HL-60 (cell line): ENCODE measurements around the gene ATOX1.

Experiments
- DNase-seq, 2 experiments: peaks; one replicate each; pipeline ENCODE4 v3.0.0-alpha.2; 2010 to 2020; ENCODE audit warnings: low read depth in 1 of 2, low spot score in 1 of 2
- H3K27ac ChIP-seq: fragments of 250-450 bp; sonication (Bioruptor Pico); replicated peaks from 2 replicates; pipeline ENCODE4 v1.5.1; 2020; ENCODE audit warnings: mild to moderate bottlenecking, moderate library complexity
- H3K27me3 ChIP-seq: fragments of 250-450 bp; sonication (Bioruptor Pico); 2 replicates; pipeline ENCODE4 v1.5.1; 2021; ENCODE audit warnings: mild to moderate bottlenecking, moderate library complexity; ENCODE audit not compliant: insufficient read depth, poor library complexity, severe bottlenecking
- H3K4me3 ChIP-seq: replicated peaks from 2 replicates; pipeline ENCODE4 v1.5.1; 2011; ENCODE audit warnings: mild to moderate bottlenecking, control low read depth, low read length; ENCODE audit not compliant: insufficient read depth
- GABPA ChIP-seq: IDR thresholded peaks from 2 replicates; pipeline ENCODE4 v1.6.1; 2012; ENCODE audit warnings: low read depth
- POLR2AphosphoS5 ChIP-seq: IDR thresholded peaks from 2 replicates; pipeline ENCODE4 v1.6.1; 2012; ENCODE audit warnings: low read depth
- SPI1 ChIP-seq: IDR thresholded peaks from 2 replicates; pipeline ENCODE4 v1.6.1; 2012; ENCODE audit warnings: low read depth, mild to moderate bottlenecking, borderline replicate concordance
- TF ChIP-seq, protein P1 (sequence below): IDR thresholded peaks from 2 replicates; pipeline ENCODE4 v1.6.1; 2012; ENCODE audit warnings: low read depth; ENCODE audit not compliant: insufficient replicate concordance
- TF ChIP-seq, protein P2 (sequence below): IDR thresholded peaks from one replicate; pipeline ENCODE4 v1.5.1; 2011; ENCODE audit warnings: low read length, control low read depth, inconsistent platforms; ENCODE audit not compliant: insufficient read depth

Gene ATOX1

DNA sequence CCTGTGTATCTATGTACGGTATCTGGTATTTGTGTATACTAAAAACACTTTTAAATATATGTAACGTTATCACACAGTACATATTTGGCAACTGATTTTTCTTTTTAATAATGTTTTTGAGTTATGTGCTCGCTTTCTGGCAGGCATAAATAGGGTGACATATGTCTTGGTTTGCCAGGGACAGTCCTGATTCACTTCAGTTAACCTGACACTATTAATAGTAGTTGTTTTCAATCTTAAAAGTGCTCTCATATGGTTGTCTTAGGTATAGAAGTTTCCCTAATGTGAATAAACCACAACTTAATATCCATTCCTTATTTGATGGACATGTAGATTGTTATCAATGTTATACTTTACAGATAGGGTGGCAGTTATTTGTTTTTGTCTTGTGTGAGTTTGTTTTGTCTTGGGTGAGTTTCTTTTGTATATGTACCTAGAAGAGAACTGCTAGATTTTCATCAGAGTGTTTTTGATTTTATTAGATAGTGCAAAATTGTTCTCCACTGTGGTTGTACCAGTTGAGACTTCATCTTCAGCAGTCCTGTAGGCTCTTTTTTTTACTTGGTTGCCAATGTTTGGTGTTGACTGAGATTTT is 21.2 kb upstream of the ATOX1 start:
- TF ChIP-seq, protein P1, sequence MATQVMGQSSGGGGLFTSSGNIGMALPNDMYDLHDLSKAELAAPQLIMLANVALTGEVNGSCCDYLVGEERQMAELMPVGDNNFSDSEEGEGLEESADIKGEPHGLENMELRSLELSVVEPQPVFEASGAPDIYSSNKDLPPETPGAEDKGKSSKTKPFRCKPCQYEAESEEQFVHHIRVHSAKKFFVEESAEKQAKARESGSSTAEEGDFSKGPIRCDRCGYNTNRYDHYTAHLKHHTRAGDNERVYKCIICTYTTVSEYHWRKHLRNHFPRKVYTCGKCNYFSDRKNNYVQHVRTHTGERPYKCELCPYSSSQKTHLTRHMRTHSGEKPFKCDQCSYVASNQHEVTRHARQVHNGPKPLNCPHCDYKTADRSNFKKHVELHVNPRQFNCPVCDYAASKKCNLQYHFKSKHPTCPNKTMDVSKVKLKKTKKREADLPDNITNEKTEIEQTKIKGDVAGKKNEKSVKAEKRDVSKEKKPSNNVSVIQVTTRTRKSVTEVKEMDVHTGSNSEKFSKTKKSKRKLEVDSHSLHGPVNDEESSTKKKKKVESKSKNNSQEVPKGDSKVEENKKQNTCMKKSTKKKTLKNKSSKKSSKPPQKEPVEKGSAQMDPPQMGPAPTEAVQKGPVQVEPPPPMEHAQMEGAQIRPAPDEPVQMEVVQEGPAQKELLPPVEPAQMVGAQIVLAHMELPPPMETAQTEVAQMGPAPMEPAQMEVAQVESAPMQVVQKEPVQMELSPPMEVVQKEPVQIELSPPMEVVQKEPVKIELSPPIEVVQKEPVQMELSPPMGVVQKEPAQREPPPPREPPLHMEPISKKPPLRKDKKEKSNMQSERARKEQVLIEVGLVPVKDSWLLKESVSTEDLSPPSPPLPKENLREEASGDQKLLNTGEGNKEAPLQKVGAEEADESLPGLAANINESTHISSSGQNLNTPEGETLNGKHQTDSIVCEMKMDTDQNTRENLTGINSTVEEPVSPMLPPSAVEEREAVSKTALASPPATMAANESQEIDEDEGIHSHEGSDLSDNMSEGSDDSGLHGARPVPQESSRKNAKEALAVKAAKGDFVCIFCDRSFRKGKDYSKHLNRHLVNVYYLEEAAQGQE, result no peak
- no peak for TF ChIP-seq POLR2AphosphoS5
- TF ChIP-seq, protein P2, sequence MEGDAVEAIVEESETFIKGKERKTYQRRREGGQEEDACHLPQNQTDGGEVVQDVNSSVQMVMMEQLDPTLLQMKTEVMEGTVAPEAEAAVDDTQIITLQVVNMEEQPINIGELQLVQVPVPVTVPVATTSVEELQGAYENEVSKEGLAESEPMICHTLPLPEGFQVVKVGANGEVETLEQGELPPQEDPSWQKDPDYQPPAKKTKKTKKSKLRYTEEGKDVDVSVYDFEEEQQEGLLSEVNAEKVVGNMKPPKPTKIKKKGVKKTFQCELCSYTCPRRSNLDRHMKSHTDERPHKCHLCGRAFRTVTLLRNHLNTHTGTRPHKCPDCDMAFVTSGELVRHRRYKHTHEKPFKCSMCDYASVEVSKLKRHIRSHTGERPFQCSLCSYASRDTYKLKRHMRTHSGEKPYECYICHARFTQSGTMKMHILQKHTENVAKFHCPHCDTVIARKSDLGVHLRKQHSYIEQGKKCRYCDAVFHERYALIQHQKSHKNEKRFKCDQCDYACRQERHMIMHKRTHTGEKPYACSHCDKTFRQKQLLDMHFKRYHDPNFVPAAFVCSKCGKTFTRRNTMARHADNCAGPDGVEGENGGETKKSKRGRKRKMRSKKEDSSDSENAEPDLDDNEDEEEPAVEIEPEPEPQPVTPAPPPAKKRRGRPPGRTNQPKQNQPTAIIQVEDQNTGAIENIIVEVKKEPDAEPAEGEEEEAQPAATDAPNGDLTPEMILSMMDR, result no peak
- TF ChIP-seq GABPA, result no peak
- no peak for TF ChIP-seq SPI1
- DNase-seq, result no peak
- H3K4me3 ChIP-seq, result no peak overlapping the region
- H3K27me3 ChIP-seq, result no peaks in the 10 kb centered on the region
- H3K27ac ChIP-seq, result no peak overlapping the region

DNA sequence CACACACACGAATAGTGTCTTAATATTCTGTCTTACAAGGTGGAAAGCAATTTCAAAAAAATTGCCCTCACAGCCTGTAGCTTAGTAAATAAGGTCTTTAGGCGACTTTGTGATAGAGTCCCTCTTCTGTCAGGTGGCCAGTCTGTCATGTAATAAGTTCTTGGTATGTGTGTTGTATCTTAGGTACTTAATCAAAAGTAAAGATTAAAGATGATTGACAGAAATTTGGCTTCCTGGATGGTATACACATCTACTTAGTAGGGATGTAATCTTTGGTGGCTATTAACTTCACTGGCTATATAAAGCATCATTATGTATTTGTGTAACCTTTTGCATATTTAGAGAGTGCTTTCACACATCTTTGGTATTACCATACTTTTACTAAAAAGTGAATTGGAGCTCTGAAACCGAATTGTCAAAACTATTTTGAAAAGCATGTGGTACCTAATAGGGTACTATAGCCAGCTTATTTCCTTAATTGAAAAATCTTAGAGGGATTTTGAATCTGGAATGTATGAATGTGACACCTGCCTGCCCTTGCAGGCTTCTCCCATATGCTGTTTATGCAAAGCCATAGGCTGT is 16.7 kb upstream of the ATOX1 start:
- peak overlapping the region; percentile 89; the same call in 1 of the 2 replicates for H3K4me3 ChIP-seq
- DNase-seq, result no peak

DNA sequence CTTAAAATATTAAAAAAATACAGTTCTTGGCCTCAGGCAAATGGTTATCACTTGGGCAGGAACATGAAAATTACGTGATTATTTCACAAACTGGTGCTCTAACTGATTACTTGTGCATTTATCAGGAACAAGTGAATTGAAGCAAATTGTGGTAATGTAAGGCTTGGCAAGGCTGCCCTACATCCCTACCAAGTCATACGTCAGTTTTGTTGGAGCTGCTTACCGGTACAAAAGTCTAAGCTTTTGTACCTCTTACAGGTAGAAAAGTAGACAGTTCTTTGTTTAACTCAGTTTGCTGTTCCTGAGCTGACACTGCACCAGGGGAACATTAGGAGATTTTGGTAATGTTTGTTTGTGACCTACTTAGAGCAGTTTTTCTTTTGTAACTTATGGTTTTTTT is 15.5 kb upstream of the ATOX1 start:
- Histone ChIP-seq H3K27ac (peak overlapping the region; percentile 98; the same call in 1 of the 2 replicates), H3K4me3 (peak overlapping the region; percentile 89), H3K27me3 (no peaks in the 10 kb centered on the region)
- DNase-seq, result no peak
- TF ChIP-seq, protein P1, result no peak
- TF ChIP-seq, protein P2, result no peak

More for the DNA sequence above, 16.7 kb upstream of the ATOX1 start:
- no peak for TF ChIP-seq SPI1
- TF ChIP-seq, protein P2, result no peak
- TF ChIP-seq, protein P1, result no peak
- no peak for TF ChIP-seq GABPA
- no peak for TF ChIP-seq POLR2AphosphoS5
- Histone ChIP-seq H3K27ac (no peak overlapping the region), H3K27me3 (no peaks in the 10 kb centered on the region)
